HepG2 (cell line): ENCODE measurements around the gene CNBD2. TPM values are rescaled to one million over a fixed set of nuclear protein-coding genes. Genes with fewer than 3 reads are reported as not detected.

ENCODE experiments used
- CREB1 ChIP-seq, 2 experiments: fragments of 450-650 bp in 1 of 2; IDR thresholded peaks; 2 replicates each; pipeline ENCODE4 v1.6.1; 2016 to 2017; ENCODE audit warnings: control low read depth in 1 of 2, mild to moderate bottlenecking in 1 of 2, missing compliant biosample characterization in 1 of 2, missing genetic modification characterization in 1 of 2
- ERF ChIP-seq: IDR thresholded peaks from 2 replicates; pipeline ENCODE4 v1.6.1; 2018; ENCODE audit warnings: missing biosample characterization, missing genetic modification reagents
- FOXA3 ChIP-seq: IDR thresholded peaks from 2 replicates; pipeline ENCODE4 v1.6.1; 2016; ENCODE audit warnings: missing genetic modification reagents, missing compliant biosample characterization
- FOXK1 ChIP-seq: sonication (generic); formaldehyde crosslinking; IDR thresholded peaks from 2 replicates; pipeline ENCODE4 v1.4.0; 2020; ENCODE audit warnings: low read depth, missing genetic modification reagents, borderline replicate concordance
- HMG20A ChIP-seq: IDR thresholded peaks from 2 replicates; pipeline ENCODE4 v1.6.1; 2016; ENCODE audit warnings: borderline replicate concordance
- HMGA1 ChIP-seq: sonication (generic); formaldehyde crosslinking; conservative IDR thresholded peaks from 2 replicates; pipeline ENCODE4 v1.4.0; 2020; ENCODE audit warnings: missing genetic modification reagents
- KDM5A ChIP-seq: fragments of 200-600 bp; sonication (generic); IDR thresholded peaks from 2 replicates; pipeline ENCODE4 v1.7.0; 2018; ENCODE audit warnings: antibody characterized with exemption, mild to moderate bottlenecking, low read length, borderline replicate concordance
- KMT2A ChIP-seq: sonication (generic); formaldehyde crosslinking; IDR thresholded peaks from 2 replicates; pipeline ENCODE4 v1.4.0; 2020; ENCODE audit warnings: missing genetic modification reagents
- MAFK ChIP-seq, 2 experiments: IDR thresholded peaks in 1 of 2; conservative IDR thresholded peaks in 1 of 2; 2 replicates each; pipeline ENCODE4 v1.6.1; 2011; ENCODE audit warnings: improper control_type of control experiment in 2 of 2, low read length in 2 of 2
- MZF1 ChIP-seq: sonication (generic); formaldehyde crosslinking; IDR thresholded peaks from 2 replicates; pipeline ENCODE4 v1.8.1; 2023; ENCODE audit warnings: mild to moderate bottlenecking, missing genetic modification reagents, borderline replicate concordance
- NFE2 ChIP-seq: sonication (generic); formaldehyde crosslinking; IDR thresholded peaks from 2 replicates; pipeline ENCODE4 v1.4.0; 2020; ENCODE audit warnings: missing genetic modification reagents
- PHF20 ChIP-seq: sonication (generic); formaldehyde crosslinking; IDR thresholded peaks from 2 replicates; pipeline ENCODE4 v1.5.0; 2020; ENCODE audit warnings: mild to moderate bottlenecking, missing genetic modification reagents
- RBAK ChIP-seq: sonication (generic); formaldehyde crosslinking; IDR thresholded peaks from 2 replicates; pipeline ENCODE4 v1.5.1; 2020; ENCODE audit warnings: mild to moderate bottlenecking, missing genetic modification reagents
- SIX4 ChIP-seq: sonication (generic); formaldehyde crosslinking; IDR thresholded peaks from 2 replicates; pipeline ENCODE4 v1.4.0; 2020; ENCODE audit warnings: missing genetic modification reagents
- SMAD9 ChIP-seq: sonication (generic); formaldehyde crosslinking; IDR thresholded peaks from 2 replicates; pipeline ENCODE4 v1.5.1; 2020; ENCODE audit warnings: mild to moderate bottlenecking, missing genetic modification reagents
- ZBTB20 ChIP-seq: sonication (generic); formaldehyde crosslinking; IDR thresholded peaks from 2 replicates; pipeline ENCODE4 v1.8.1; 2023; ENCODE audit warnings: missing genetic modification reagents, low read depth, mild to moderate bottlenecking, borderline replicate concordance
- ZNF160 ChIP-seq: sonication (generic); formaldehyde crosslinking; IDR thresholded peaks from 2 replicates; pipeline ENCODE4 v1.8.0; 2022; ENCODE audit warnings: mild to moderate bottlenecking, inconsistent platforms, missing genetic modification reagents
- ZNF224 ChIP-seq: sonication (generic); formaldehyde crosslinking; IDR thresholded peaks from 2 replicates; pipeline ENCODE4 v1.5.0; 2020; ENCODE audit warnings: mild to moderate bottlenecking, missing genetic modification reagents
- ZNF30 ChIP-seq: sonication (generic); formaldehyde crosslinking; IDR thresholded peaks from 2 replicates; pipeline ENCODE4 v1.5.0; 2020; ENCODE audit warnings: mild to moderate bottlenecking, missing genetic modification reagents
- ZNF33B ChIP-seq: sonication (generic); formaldehyde crosslinking; IDR thresholded peaks from 2 replicates; pipeline ENCODE4 v1.5.1; 2020; ENCODE audit warnings: mild to moderate bottlenecking, missing genetic modification reagents
- ZNF703 ChIP-seq: sonication (generic); formaldehyde crosslinking; IDR thresholded peaks from 2 replicates; pipeline ENCODE4 v1.5.1; 2020; ENCODE audit warnings: missing genetic modification reagents, mild to moderate bottlenecking, moderate library complexity, borderline replicate concordance
- polyA plus RNA-seq, 8 experiments: library from polyadenylated mRNA; depleted of rRNA in 3 of 8; stranded (reverse) in 7 of 8; unstranded in 1 of 8; fragments of >200 nt; fragmentation: Illumina TruSeq in 4 of 8; extraction: Trizol in 4 of 8; gene quantifications; 2 replicates each; pipeline versions ENCODE4 v1.2.1 to v1.2.3, GENCODE V29; 2011 to 2016; ENCODE audit warnings: low read depth in 4 of 8, missing spikeins in 1 of 8, mixed read lengths in 1 of 8; ENCODE audit not compliant: insufficient read depth in 1 of 8
- total RNA-seq, 5 experiments: library from RNA; depleted of rRNA; stranded (reverse); fragments of >200 nt; fragmentation: Illumina TruSeq; extraction: Trizol; gene quantifications; 2 replicates each; pipeline ENCODE4 v1.2.3, GENCODE V29; 2016; ENCODE audit warnings: low read depth in 1 of 5
- TF ChIP-seq, protein P1 (sequence below): sonication (generic); IDR thresholded peaks from 2 replicates; pipeline ENCODE4 v1.6.1; 2016; ENCODE audit warnings: low read depth, borderline replicate concordance
- TF ChIP-seq, protein P2 (sequence below), 2 experiments: sonication (generic) in 1 of 2; formaldehyde crosslinking in 1 of 2; IDR thresholded peaks; 2 replicates each; pipeline versions ENCODE4 v1.4.0 to v1.6.1; 2016 to 2020; ENCODE audit warnings: borderline replicate concordance in 1 of 2, low read depth in 1 of 2, mild to moderate bottlenecking in 1 of 2, missing genetic modification reagents in 1 of 2
- TF ChIP-seq, protein P3 (sequence below): sonication (generic); formaldehyde crosslinking; IDR thresholded peaks from 2 replicates; pipeline ENCODE4 v1.4.0; 2020; ENCODE audit warnings: mild to moderate bottlenecking, missing genetic modification reagents

The CNBD2 gene
- total and polyA plus RNA-seq, 2 of the 13 experiments (the other 11 are each of a cell fraction or from before 2014, with no cell fraction given): 12.4 to 22.8 TPM

DNA sequence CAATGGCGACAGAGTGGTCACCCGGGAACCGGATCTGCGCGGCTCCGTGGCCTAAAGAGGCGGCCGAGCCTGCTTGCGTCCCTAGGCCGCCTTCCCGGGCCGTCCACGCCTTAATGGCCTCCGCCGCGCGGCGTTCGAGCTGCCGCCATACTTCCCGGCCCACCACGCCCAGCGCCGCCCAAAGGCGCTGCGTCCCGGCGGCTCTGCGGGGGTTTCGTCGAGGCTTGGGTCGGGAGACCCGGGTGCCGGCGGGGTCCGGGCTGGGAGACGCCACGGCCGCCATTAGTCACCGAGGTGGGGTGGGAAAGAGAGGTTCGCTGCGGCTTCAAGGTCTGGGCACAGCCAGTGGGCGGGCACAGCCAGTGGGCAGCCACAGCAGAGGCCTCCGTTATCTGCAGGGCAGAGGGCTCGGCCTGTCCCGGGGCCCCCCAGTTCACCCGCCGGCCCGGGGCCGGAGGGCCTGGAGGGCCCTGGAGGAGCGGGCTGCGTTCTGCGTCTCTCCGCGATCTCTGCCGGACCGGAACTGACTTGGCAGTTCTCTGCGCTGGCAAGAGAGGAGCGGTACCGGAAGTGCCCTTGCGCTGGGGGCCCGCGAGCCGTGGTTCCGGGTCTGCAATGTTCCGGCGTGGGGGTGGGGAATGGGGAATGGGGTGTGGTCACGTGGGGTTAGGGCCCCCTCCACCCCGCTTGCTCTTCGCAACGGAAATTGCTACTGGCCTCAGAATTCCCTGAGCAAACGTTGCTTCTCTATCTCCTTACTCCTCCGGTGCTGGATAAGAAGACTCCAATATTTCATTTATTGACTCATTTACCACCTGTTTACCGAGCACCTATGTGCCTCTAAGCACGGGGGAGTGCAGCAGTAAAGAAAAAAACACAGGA is 82.3 kb downstream of the CNBD2 start (continued):
- TF ChIP-seq ZBTB20: peak; percentile 81; the same call in 1 of the 2 replicates
- peak; percentile 64; the same call in 1 of the 2 replicates for TF ChIP-seq SIX4 (CRISPR knock-in tag)
- TF ChIP-seq KMT2A (CRISPR knock-in tag): peak; percentile 90
- peak; percentile 93; the same call in 1 of the 2 replicates for TF ChIP-seq FOXK1 (CRISPR knock-in tag)
- peak; percentile 49; the same call in 1 of the 2 replicates for TF ChIP-seq SMAD9 (CRISPR knock-in tag)
- peak; percentile 79; the same call in 1 of the 2 replicates for TF ChIP-seq ZNF224 (CRISPR knock-in tag)
- TF ChIP-seq, protein P1, sequence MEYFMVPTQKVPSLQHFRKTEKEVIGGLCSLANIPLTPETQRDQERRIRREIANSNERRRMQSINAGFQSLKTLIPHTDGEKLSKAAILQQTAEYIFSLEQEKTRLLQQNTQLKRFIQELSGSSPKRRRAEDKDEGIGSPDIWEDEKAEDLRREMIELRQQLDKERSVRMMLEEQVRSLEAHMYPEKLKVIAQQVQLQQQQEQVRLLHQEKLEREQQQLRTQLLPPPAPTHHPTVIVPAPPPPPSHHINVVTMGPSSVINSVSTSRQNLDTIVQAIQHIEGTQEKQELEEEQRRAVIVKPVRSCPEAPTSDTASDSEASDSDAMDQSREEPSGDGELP: peak; percentile 63; the same call in 1 of the 2 replicates
- peak; percentile 83 to 93 for TF ChIP-seq MAFK (conservative IDR thresholded peaks at IDR 0.05 in 1 of 2, IDR thresholded peaks at IDR 0.05 in 1 of 2; ENCODE audit: low read length in 2 of 2)
- peak; percentile 94 for TF ChIP-seq ERF (CRISPR knock-in tag)
- no peak for TF ChIP-seq HMGA1 (CRISPR knock-in tag)
- no peak; the same call in 1 of the 2 replicates for TF ChIP-seq HMG20A (CRISPR knock-in tag)
- TF ChIP-seq FOXA3 (CRISPR knock-in tag): peak; percentile 76
- no peak for TF ChIP-seq ZNF160
- TF ChIP-seq, protein P2, sequence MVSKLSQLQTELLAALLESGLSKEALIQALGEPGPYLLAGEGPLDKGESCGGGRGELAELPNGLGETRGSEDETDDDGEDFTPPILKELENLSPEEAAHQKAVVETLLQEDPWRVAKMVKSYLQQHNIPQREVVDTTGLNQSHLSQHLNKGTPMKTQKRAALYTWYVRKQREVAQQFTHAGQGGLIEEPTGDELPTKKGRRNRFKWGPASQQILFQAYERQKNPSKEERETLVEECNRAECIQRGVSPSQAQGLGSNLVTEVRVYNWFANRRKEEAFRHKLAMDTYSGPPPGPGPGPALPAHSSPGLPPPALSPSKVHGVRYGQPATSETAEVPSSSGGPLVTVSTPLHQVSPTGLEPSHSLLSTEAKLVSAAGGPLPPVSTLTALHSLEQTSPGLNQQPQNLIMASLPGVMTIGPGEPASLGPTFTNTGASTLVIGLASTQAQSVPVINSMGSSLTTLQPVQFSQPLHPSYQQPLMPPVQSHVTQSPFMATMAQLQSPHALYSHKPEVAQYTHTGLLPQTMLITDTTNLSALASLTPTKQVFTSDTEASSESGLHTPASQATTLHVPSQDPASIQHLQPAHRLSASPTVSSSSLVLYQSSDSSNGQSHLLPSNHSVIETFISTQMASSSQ (IDR thresholded peaks at IDR 0.05; ENCODE audit: low read depth): peak; percentile 51
- TF ChIP-seq, protein P2 (CRISPR knock-in tag; IDR thresholded peaks at IDR 0.05; ENCODE audit: borderline replicate concordance): peak; percentile 91
- peak; percentile 87 for TF ChIP-seq RBAK
- TF ChIP-seq KDM5A: peak; percentile 88
- peak; percentile 94 for TF ChIP-seq PHF20
- peak; percentile 98 for TF ChIP-seq ZNF30 (CRISPR knock-in tag)
- peak; percentile 91 for TF ChIP-seq NFE2
- 0 out of 2 replicates have a peak, but pooled peaks have one; percentile 47 for TF ChIP-seq CREB1 (IDR thresholded peaks at IDR 0.05)
- TF ChIP-seq CREB1 (CRISPR knock-in tag; IDR thresholded peaks at IDR 0.05): no peak
- peak; percentile 87 for TF ChIP-seq ZNF703 (CRISPR knock-in tag)
- TF ChIP-seq ZNF33B (CRISPR knock-in tag): peak; percentile 69; the same call in 1 of the 2 replicates
- peak; percentile 85; the same call in 1 of the 2 replicates for TF ChIP-seq MZF1
- TF ChIP-seq, protein P3, sequence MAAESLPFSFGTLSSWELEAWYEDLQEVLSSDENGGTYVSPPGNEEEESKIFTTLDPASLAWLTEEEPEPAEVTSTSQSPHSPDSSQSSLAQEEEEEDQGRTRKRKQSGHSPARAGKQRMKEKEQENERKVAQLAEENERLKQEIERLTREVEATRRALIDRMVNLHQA (CRISPR knock-in tag): no peak
